Measurements from ENCODE around the gene LYSMD1. TPM values are rescaled to one million over a fixed set of nuclear protein-coding genes. Genes with fewer than 3 reads are reported as not detected.

LYSMD1 gene
- total RNA-seq, 1 donor from 2014 or later = 5.3 TPM

DNA sequence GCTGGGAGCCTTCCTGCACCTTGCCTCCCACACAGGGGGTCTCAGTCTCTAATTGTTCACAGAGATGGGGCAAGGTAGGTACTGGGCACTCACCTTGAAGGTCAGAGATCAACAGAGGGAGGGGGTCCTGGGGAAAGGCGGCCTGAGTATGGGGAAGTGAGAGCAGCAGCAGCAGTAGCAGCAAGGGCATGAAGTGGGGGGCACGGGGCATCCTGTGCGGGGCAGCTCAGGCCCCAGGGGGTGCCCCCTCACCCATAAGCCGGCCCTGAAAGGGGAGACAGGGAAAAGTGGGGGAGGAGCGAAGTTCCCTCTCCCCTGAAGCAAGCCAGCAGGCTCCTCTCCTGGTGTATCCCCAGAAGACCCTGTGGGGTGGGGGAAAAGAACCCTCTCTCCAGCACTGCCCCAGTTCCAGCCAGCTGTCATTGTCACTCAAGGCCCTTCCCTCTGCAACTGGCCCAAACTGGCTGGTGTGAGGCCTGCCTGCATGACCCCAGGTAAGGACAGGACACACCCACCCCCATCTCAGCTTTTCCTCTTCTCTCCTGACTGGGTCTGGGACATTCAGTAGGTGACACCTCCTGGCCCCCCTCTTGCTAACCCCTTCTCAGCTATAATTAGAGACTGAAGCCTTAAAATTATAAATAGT is 23.2 kb downstream of the LYSMD1 start:
- peak; percentile 79 for DNase-seq (ENCODE audit: low spot score)

DNA sequence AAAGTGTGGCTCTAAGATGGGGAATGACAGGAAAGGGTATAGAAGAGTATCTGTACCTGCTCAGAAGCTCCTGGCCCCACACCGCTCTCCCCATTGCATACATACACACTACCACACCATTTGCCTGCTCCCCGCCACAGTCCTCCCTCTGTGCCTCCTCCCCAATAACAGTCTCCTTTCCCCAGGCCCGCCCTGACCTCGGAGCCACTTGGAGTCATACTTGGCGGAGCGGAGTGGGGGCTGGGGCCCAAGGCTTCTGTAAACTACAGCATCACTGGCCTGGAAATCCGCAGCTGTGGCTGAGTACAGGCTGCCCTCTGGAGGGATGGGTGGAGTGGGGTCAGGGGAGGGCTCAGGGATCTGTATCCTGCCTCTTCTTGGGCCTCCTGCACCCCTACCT is 27.9 kb downstream of the LYSMD1 start:
- DNase-seq (ENCODE audit: low spot score) = peak; percentile 72

DNA sequence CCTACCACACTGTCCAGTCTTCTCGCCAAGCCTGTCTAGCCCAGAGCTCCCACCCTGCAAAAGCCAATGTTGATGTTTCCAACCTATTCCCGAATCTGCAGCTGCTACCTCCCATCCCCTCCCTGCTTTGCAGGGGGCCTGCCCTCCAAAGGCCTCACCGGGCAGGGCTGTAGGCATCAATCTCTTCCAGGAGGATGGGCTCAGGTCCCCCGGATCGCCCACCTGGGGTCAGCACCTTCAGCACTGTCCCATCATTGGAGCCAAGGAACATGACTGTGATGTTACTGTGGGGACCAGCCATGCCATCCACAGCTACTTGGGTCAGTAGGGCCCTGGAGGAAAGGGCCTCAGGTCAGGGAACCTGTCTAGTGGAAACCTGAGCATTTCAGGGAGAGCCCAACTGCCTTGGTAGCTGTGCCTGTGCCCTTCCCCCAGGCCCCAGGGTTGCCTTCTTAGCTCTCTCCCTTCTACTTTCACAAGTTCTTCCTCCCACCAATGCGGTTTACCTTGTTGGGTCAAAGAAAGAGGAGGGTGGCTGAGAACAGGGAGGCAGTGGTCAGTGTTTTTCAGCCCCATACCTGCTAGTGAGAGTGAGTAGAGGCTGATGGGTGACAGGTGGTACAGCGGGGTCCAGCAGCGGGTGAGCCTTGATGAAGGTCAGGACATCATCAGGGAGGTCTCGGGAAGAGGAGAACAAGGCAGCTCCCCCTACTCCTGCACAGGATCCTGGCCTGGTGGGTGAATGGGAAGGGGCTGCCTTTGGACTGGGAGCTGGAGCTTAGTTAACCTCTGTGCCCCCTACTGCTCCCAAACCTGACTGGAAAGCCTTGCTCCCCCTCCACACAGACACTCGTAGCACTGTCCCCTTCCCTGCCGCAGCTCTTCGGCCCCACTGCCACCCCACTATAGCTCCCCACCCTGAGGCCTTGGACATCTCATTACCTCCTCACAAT is 30.0 kb downstream of the LYSMD1 start:
- DNase-seq (ENCODE audit: low spot score) = peak; percentile 83

- peak; percentile 75 for DNase-seq (ENCODE audit: low spot score)
Observed at GRCh38 chr1:151134991-151135390, 30.7 kb downstream of the LYSMD1 start.

GRCh38 chr1:151134396-151134795 is 31.3 kb downstream of the LYSMD1 start:
- no peak for DNase-seq (ENCODE audit: low spot score)

- peak; percentile 81 for DNase-seq (ENCODE audit: low spot score)
Observed at GRCh38 chr1:151133018-151133806, 32.5 kb downstream of the LYSMD1 start.

DNA sequence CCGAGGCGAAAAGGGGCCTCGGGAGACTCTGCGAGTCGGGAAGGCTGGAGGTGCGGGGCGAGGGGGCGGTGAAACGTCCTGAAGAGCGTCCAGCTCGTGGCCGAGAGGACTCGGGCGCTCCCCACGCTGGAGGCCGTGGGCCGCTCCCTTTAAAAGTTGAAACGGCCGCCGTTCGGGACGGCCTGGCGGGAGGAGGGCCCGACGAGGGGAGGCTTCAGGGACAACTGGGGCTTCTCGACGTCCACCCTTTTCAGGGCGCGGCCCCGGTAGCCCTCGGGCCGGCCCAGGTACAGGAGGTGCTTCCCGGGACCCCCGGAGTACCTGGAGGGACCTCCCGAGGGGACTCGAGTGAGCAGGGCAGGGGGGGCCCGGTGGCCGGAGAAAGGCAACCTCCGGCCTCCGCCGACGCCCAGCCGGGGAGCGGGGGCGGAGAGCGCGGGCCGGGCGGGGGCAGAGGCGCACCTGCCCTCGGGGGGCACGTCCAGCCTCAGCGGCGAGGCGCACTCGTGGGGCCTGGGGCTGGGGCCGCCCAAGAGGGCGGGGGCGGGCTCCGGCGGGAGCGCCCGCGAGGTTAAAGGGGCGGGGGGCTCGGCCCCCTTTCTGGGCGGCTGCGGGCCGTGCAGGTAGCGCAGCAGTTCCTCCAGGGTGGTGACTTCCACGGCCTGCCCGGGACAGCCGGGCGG is 33.2 kb downstream of the LYSMD1 start:
- DNase-seq (ENCODE audit: low spot score) = peak; percentile 88

- peak; percentile 84 for DNase-seq (ENCODE audit: low spot score)
Observed at GRCh38 chr1:151131701-151132334, 33.9 kb downstream of the LYSMD1 start.

DNA sequence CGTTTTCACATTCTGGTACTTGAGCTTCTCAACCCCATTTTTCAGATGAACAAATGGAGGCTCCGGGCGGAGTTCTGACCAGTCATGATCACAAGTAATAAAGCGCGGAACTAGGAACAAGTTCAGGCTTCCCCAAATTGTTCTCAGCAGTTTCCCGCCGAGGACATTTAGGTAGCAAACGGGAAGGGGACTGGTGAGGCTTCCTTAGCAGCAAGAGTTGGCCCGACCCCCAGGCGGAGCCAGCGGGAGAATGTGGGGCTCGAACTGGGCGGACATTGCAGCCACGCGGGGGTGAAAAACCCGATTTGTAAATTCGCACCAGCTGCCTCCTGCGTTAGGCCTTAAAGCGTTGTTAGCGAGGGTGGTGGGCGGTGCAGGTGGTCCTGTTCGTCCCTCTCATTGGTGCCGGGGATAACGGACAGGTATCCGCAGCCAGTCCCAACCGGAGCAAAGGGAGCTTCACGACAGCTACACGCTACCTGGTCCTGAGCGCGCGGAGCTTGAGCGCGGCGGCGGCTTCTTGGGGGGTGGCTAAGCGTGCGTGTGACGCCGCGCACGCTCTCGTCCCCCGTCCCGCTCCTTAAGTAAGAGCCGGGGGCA is 34.6 kb downstream of the LYSMD1 start:
- peak; percentile 90 for DNase-seq (ENCODE audit: low spot score)

DNA sequence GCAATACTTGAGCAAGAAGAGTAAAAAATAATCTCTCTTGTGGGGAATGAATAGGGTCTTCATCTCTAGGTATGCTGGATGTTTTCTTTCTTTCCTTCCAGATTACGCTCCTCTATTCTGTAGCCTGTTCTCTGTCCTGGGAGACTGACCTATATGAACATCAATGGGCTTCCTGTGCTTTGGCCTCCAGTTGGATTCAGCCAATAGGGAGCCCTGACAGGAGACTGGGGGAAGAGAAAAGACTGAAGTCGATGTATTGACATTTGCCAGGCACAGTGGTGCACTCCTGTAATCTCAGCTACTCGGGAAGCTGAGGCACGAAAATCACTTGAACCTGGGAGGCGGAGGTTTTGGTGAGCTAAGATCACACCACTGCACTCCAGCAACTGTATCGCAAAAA is 36.9 kb downstream of the LYSMD1 start:
- DNase-seq (ENCODE audit: low spot score) = peak; percentile 6

DNA sequence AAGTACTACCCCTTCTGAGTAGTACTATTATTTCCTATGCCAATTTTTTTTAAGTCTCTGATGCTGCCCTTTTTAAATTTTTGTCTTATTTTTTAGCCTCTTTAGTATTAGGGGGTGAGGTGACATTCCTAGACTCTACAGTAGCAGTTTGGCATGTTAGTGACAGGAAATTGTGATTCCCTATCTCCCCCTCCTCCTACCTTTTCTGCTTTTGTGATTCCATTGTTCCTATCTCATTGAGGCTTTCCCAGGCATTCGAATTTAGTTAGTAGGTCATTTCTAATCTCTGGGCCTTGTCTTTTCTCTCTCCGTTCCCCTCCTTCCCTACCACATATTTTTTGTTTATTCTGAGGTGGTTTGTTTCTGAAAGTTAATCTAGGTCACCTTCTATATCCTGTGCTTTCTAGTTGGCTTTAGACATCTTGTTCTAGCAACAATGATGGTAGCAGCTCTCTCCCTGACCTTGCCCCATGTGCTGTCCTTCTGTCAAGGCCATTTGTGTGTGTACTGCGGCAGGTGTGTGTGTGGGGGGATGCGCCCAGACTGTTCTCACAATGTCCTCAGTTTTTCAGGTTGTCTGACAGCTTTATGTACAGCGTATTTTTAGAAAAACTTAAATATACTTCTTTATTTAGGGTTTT is 40.8 kb downstream of the LYSMD1 start:
- peak; percentile 9 for DNase-seq (ENCODE audit: low spot score)

- no peak for DNase-seq (ENCODE audit: low spot score)
Observed at GRCh38 chr1:151113877-151114276, 51.8 kb downstream of the LYSMD1 start.

Other genes starting within 250 kb of the LYSMD1 start
- 32.3 TPM for gene SETDB1, start 239.5 kb downstream of the LYSMD1 start, total RNA-seq
- 159 TPM for gene CERS2, start 191.1 kb downstream of the LYSMD1 start, total RNA-seq
- 0.48 TPM for gene ANXA9, start 183.6 kb downstream of the LYSMD1 start, total RNA-seq
- 18.6 TPM for gene MINDY1, start 159.0 kb downstream of the LYSMD1 start, total RNA-seq
- 14.4 TPM for gene PRUNE1, start 157.5 kb downstream of the LYSMD1 start, total RNA-seq
- not detected for gene BNIPL, start 129.3 kb downstream of the LYSMD1 start, total RNA-seq
- 5.4 TPM for gene C1orf56, start 118.2 kb downstream of the LYSMD1 start, total RNA-seq
- 97.4 TPM for gene CDC42SE1, start 106.3 kb downstream of the LYSMD1 start, total RNA-seq
- gene MLLT11, start 105.5 kb downstream of the LYSMD1 start, total RNA-seq = 0.64 TPM
- gene GABPB2, start 95.1 kb downstream of the LYSMD1 start, total RNA-seq = 15.7 TPM
- gene SEMA6C, start 19.3 kb downstream of the LYSMD1 start, total RNA-seq = 4.8 TPM
- 8.0 TPM for gene TNFAIP8L2, start 9.3 kb downstream of the LYSMD1 start, total RNA-seq
- 32.7 TPM for gene SCNM1, start 242 bp upstream of the LYSMD1 start, total RNA-seq
- not detected for gene TMOD4, start 10.1 kb upstream of the LYSMD1 start, total RNA-seq
- 34.6 TPM for gene VPS72, start 24.3 kb upstream of the LYSMD1 start, total RNA-seq
- 52.2 TPM for gene PIP5K1A, start 32.6 kb upstream of the LYSMD1 start, total RNA-seq
- 142 TPM for gene PSMD4, start 88.8 kb upstream of the LYSMD1 start, total RNA-seq
- gene ZNF687, start 116.4 kb upstream of the LYSMD1 start, total RNA-seq = 16.2 TPM
- 84.4 TPM for gene PI4KB, start 161.5 kb upstream of the LYSMD1 start, total RNA-seq
- 29.2 TPM for gene RFX5, start 181.3 kb upstream of the LYSMD1 start, total RNA-seq
- 63.0 TPM for gene SELENBP1, start 206.8 kb upstream of the LYSMD1 start, total RNA-seq
- gene PSMB4, start 233.7 kb upstream of the LYSMD1 start, total RNA-seq = 229 TPM